Liver (tissue), 3 donors: ENCODE measurements around the gene TNS3.

Experiments used
- GABPA ChIP-seq, 2 donors: IDR thresholded peaks in 1 of 2; conservative IDR thresholded peaks in 1 of 2; 2 replicates each; pipeline ENCODE4 v1.6.1; 2016; ENCODE audit warnings: antibody characterized with exemption in 2 of 2, mild to moderate bottlenecking in 1 of 2, moderate library complexity in 1 of 2
- REST ChIP-seq: IDR thresholded peaks from 2 replicates; pipeline ENCODE4 v1.6.1; 2016; ENCODE audit warnings: antibody characterized with exemption, mild to moderate bottlenecking
- TAF1 ChIP-seq: conservative IDR thresholded peaks from 2 replicates; pipeline ENCODE4 v1.6.1; 2016; ENCODE audit warnings: antibody characterized with exemption, mild to moderate bottlenecking
- TF ChIP-seq, protein P1 (sequence below): fragments of 150-350 bp; IDR thresholded peaks from 2 replicates; pipeline ENCODE4 v1.5.1; 2017; ENCODE audit warnings: improper control_type of control experiment, low read depth, low read length; ENCODE audit not compliant: missing input control
- TF ChIP-seq, protein P2 (sequence below): IDR thresholded peaks from 2 replicates; pipeline ENCODE4 v1.6.1; 2016; ENCODE audit warnings: antibody characterized with exemption
- donor health status: healthy.
- donor health status: healthy.

DNA sequence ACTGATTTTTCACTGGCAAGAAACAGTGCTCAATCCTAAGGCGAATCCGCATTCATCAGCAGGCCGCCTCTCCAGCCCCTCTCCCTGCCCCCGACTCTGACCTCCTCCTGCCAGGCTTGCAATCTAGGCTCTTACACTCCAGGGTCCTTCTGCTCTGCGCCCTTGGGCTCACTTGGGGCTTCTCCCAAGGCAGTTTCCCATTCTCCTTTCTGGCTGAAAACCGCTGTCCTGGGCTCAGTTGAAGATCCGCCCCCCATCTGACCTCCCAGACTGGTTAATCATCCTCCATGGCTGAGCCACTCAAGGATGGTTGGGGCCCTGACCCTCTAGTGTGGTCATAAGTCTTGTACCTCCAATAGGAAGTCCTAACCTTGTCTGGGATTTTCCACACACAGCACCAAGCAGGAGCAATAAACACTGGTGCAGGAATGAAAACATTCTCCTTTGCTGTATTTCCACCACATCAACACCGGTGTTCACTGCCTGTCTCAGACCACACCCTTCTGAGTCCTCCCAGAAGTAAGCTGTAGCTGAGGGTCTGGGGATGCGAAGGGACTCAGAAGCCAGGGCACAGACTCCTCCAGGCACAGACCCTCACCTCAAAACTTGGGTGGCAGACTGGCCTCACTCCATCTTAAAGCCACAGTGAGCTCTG, 42.4 kb downstream of the TNS3 start:
- TF ChIP-seq, protein P1, sequence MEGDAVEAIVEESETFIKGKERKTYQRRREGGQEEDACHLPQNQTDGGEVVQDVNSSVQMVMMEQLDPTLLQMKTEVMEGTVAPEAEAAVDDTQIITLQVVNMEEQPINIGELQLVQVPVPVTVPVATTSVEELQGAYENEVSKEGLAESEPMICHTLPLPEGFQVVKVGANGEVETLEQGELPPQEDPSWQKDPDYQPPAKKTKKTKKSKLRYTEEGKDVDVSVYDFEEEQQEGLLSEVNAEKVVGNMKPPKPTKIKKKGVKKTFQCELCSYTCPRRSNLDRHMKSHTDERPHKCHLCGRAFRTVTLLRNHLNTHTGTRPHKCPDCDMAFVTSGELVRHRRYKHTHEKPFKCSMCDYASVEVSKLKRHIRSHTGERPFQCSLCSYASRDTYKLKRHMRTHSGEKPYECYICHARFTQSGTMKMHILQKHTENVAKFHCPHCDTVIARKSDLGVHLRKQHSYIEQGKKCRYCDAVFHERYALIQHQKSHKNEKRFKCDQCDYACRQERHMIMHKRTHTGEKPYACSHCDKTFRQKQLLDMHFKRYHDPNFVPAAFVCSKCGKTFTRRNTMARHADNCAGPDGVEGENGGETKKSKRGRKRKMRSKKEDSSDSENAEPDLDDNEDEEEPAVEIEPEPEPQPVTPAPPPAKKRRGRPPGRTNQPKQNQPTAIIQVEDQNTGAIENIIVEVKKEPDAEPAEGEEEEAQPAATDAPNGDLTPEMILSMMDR = no peak
- no peak for TF ChIP-seq REST
- TF ChIP-seq TAF1 = no peak
- TF ChIP-seq GABPA (IDR thresholded peaks at IDR 0.05 in 1 of 2, conservative IDR thresholded peaks at IDR 0.05 in 1 of 2) = no peak
- TF ChIP-seq, protein P2, sequence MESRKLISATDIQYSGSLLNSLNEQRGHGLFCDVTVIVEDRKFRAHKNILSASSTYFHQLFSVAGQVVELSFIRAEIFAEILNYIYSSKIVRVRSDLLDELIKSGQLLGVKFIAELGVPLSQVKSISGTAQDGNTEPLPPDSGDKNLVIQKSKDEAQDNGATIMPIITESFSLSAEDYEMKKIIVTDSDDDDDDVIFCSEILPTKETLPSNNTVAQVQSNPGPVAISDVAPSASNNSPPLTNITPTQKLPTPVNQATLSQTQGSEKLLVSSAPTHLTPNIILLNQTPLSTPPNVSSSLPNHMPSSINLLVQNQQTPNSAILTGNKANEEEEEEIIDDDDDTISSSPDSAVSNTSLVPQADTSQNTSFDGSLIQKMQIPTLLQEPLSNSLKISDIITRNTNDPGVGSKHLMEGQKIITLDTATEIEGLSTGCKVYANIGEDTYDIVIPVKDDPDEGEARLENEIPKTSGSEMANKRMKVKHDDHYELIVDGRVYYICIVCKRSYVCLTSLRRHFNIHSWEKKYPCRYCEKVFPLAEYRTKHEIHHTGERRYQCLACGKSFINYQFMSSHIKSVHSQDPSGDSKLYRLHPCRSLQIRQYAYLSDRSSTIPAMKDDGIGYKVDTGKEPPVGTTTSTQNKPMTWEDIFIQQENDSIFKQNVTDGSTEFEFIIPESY = no peak
